HCT116 (cell line): Measurements from ENCODE around the gene MYO1E. TPM values are rescaled to one million over a fixed set of nuclear protein-coding genes. Genes with fewer than 3 reads are reported as not detected.

Experiments
- ATAC-seq: fragments of 200-7000 bp; cut with Tn5 transposase; 2 replicates; pipeline ENCODE4 v1.9.1; 2020; ENCODE audit warnings: mild to moderate bottlenecking, moderate library complexity
- BruUV-seq: library from RNA; stranded (reverse); fragments of 400-500 nt; replicated peaks from 2 replicates; lab custom pipeline; 2021; lab: Mats Ljungman, UMichigan
- CTCF ChIA-PET: fragments of 300-600 bp; sonication (Branson Sonifier 250); formaldehyde crosslinking; loops from one replicate; lab custom pipeline; 2021; ENCODE audit warnings: antibody characterized with exemption; lab: Charles Lee
- POLR2A ChIA-PET: fragments of 300-600, 350-600 bp; sonication (Branson Sonifier 250); formaldehyde crosslinking; loops from one replicate; lab custom pipeline; 2021; ENCODE audit warnings: antibody characterized with exemption; lab: Charles Lee
- RAD21 ChIA-PET, 2 experiments: fragments of 300-600 bp; sonication (Branson Sonifier 250); formaldehyde crosslinking; loops; one replicate each; lab custom pipeline; 2023; ENCODE audit warnings: low total read pairs in 2 of 2; ENCODE audit not compliant: uncharacterized antibody in 2 of 2, unreplicated experiment in 2 of 2, low non-redundant PET in 1 of 2; lab: Charles Lee
- DNase-seq: peaks from one replicate; pipeline ENCODE4 v3.0.0-alpha.2; 2010; ENCODE audit warnings: low read depth, low spot score
- H2AFZ ChIP-seq: fragments of 200-600 bp; shearing (Covaris generic), sonication (generic); 2 replicates; pipeline ENCODE4 v1.6.1; 2017; ENCODE audit warnings: low read depth, mixed run types, mixed read lengths, antibody characterized with exemption, low read length; ENCODE audit not compliant: poor library complexity, severe bottlenecking
- H3K27ac ChIP-seq: 2 replicates; pipeline ENCODE4 v1.5.1; 2012; ENCODE audit warnings: low read depth, low read length
- H3K27me3 ChIP-seq: fragments of 200-600 bp; sonication (generic); 2 replicates; pipeline ENCODE4 v1.6.1; 2016; ENCODE audit warnings: mixed run types, low read length, mixed read lengths; ENCODE audit not compliant: insufficient read depth
- H3K36me3 ChIP-seq, 2 experiments: fragments of 200-500 bp in 1 of 2; fragments of 200-600 bp in 1 of 2; sonication (Bioruptor generic) in 1 of 2; sonication (generic) in 1 of 2; 2 replicates each; pipeline versions ENCODE4 v1.5.1 to v1.6.1; 2014 to 2016; ENCODE audit warnings: low read length in 2 of 2, inconsistent platforms in 1 of 2, mixed read lengths in 1 of 2, mixed run types in 1 of 2; ENCODE audit not compliant: insufficient read depth in 2 of 2, control insufficient read depth in 1 of 2
- H3K4me1 ChIP-seq, 2 experiments: fragments of 200-600 bp in 1 of 2; sonication (generic) in 1 of 2; 2 replicates each; pipeline versions ENCODE4 v1.5.1 to v1.6.1; 2012 to 2017; ENCODE audit warnings: low read length in 2 of 2, inconsistent platforms in 1 of 2, mild to moderate bottlenecking in 1 of 2, mixed read lengths in 1 of 2, mixed run types in 1 of 2, moderate library complexity in 1 of 2; ENCODE audit not compliant: insufficient read depth in 2 of 2, control insufficient read depth in 1 of 2
- H3K4me2 ChIP-seq: fragments of 200-600 bp; sonication (generic); 2 replicates; pipeline ENCODE4 v1.6.1; 2017; ENCODE audit warnings: mixed run types, low read length, mixed read lengths
- H3K4me3 ChIP-seq, 2 experiments: fragments of 200-600 bp in 1 of 2; sonication (generic) in 1 of 2; replicated peaks in 1 of 2; 2 replicates each; pipeline ENCODE4 v1.5.1; 2011 to 2016; ENCODE audit warnings: low read length in 2 of 2, control low read depth in 1 of 2, low read depth in 1 of 2, mild to moderate bottlenecking in 1 of 2, mixed read lengths in 1 of 2, mixed run types in 1 of 2
- H3K79me2 ChIP-seq: fragments of 200-600 bp; sonication (generic); 2 replicates; pipeline ENCODE4 v1.6.1; 2017; ENCODE audit warnings: mild to moderate bottlenecking, mixed run types, low read length, moderate library complexity, mixed read lengths; ENCODE audit not compliant: insufficient read depth
- H3K9ac ChIP-seq: fragments of 200-600 bp; sonication (generic); 2 replicates; pipeline ENCODE4 v1.6.1; 2016; ENCODE audit warnings: low read length, mixed read lengths
- H3K9me2 ChIP-seq: fragments of 200-600 bp; sonication (generic), shearing (Covaris generic); 2 replicates; pipeline ENCODE4 v1.6.1; 2017; ENCODE audit warnings: mixed run types, mild to moderate bottlenecking, moderate library complexity; ENCODE audit not compliant: insufficient read depth
- H3K9me3 ChIP-seq, 2 experiments: fragments of 200-500 bp in 1 of 2; fragments of 200-600 bp in 1 of 2; sonication (Bioruptor generic) in 1 of 2; sonication (generic) in 1 of 2; 2 replicates each; pipeline ENCODE4 v1.6.1; 2014 to 2017; ENCODE audit warnings: low read length in 2 of 2, mixed read lengths in 2 of 2, inconsistent platforms in 1 of 2, low read depth in 1 of 2, mild to moderate bottlenecking in 1 of 2, mixed run types in 1 of 2, moderate library complexity in 1 of 2; ENCODE audit not compliant: control insufficient read depth in 1 of 2, insufficient read depth in 1 of 2
- H4K20me1 ChIP-seq: fragments of 200-600 bp; sonication (generic), shearing (Covaris generic); 2 replicates; pipeline ENCODE4 v1.6.1; 2017; ENCODE audit warnings: mixed run types, mild to moderate bottlenecking, moderate library complexity; ENCODE audit not compliant: insufficient read depth
- ATF3 ChIP-seq: IDR thresholded peaks from 2 replicates; pipeline ENCODE4 v1.6.1; 2012
- CBX3 ChIP-seq: IDR thresholded peaks from 2 replicates; pipeline ENCODE4 v1.6.1; 2012; ENCODE audit warnings: low read depth
- CEBPB ChIP-seq: IDR thresholded peaks from 2 replicates; pipeline ENCODE4 v1.6.1; 2012; ENCODE audit warnings: low read depth
- EGR1 ChIP-seq: IDR thresholded peaks from 2 replicates; pipeline ENCODE4 v1.6.1; 2012; ENCODE audit warnings: low read depth
- EZH2phosphoT487 ChIP-seq: fragments of 200-600 bp; IDR thresholded peaks from 2 replicates; pipeline ENCODE4 v1.6.1; 2018; ENCODE audit warnings: antibody characterized with exemption, borderline replicate concordance
- FOSL1 ChIP-seq: IDR thresholded peaks from 2 replicates; pipeline ENCODE4 v1.6.1; 2012; ENCODE audit warnings: low read depth
- JUND ChIP-seq: IDR thresholded peaks from 2 replicates; pipeline ENCODE4 v1.6.1; 2012
- MAX ChIP-seq: IDR thresholded peaks from 2 replicates; pipeline ENCODE4 v1.6.1; 2012
- POLR2A ChIP-seq: IDR thresholded peaks from 2 replicates; pipeline ENCODE4 v1.7.0; 2011; ENCODE audit warnings: borderline replicate concordance; ENCODE audit not compliant: insufficient read depth, insufficient read length; ENCODE audit errors: extremely low read depth
- POLR2AphosphoS5 ChIP-seq: IDR thresholded peaks from 2 replicates; pipeline ENCODE4 v1.6.1; 2011; ENCODE audit warnings: mild to moderate bottlenecking, low read depth, low read length, moderate library complexity
- RAD21 ChIP-seq: IDR thresholded peaks from 2 replicates; pipeline ENCODE4 v1.6.1; 2012; ENCODE audit warnings: low read depth, mild to moderate bottlenecking
- REST ChIP-seq: IDR thresholded peaks from 2 replicates; pipeline ENCODE4 v1.6.1; 2012; ENCODE audit warnings: low read depth
- SIN3A ChIP-seq: IDR thresholded peaks from 2 replicates; pipeline ENCODE4 v1.6.1; 2012; ENCODE audit warnings: low read depth
- SP1 ChIP-seq: IDR thresholded peaks from 2 replicates; pipeline ENCODE4 v1.6.1; 2012; ENCODE audit warnings: low read depth
- SRF ChIP-seq: IDR thresholded peaks from 2 replicates; pipeline ENCODE4 v1.6.1; 2012; ENCODE audit warnings: low read depth
- TCF7L2 ChIP-seq: IDR thresholded peaks from 2 replicates; pipeline ENCODE4 v1.7.0; 2011; ENCODE audit warnings: borderline replicate concordance, inconsistent platforms; ENCODE audit not compliant: insufficient read depth, insufficient read length; ENCODE audit errors: extremely low read depth
- YY1 ChIP-seq: IDR thresholded peaks from 2 replicates; pipeline ENCODE4 v1.6.1; 2011; ENCODE audit warnings: low read length, low read depth, moderate library complexity, mild to moderate bottlenecking; ENCODE audit not compliant: insufficient replicate concordance; ENCODE audit errors: extremely low read depth
- ZBTB33 ChIP-seq: IDR thresholded peaks from 2 replicates; pipeline ENCODE4 v1.6.1; 2011; ENCODE audit warnings: mild to moderate bottlenecking, low read length, moderate library complexity; ENCODE audit not compliant: insufficient replicate concordance; ENCODE audit errors: extremely low read depth
- ZFX ChIP-seq: fragments of 450-650 bp; IDR thresholded peaks from 2 replicates; pipeline ENCODE4 v1.6.1; 2017
- ZNF274 ChIP-seq: fragments of 200-500 bp; sonication (Bioruptor generic); IDR thresholded peaks from 2 replicates; pipeline ENCODE4 v1.6.1; 2014; ENCODE audit warnings: mild to moderate bottlenecking, low read depth, low read length, inconsistent platforms
- intact Hi-C: fragments of 100-400 bp; cut with micrococcal nuclease; formaldehyde crosslinking; loops from 2 replicates; pipeline ENCODE4 v1.10.0; 2022
- total RNA-seq: library from RNA; stranded (reverse); gene quantifications from one replicate; pipeline ENCODE4 v1.2.1, GENCODE V29; 2021; ENCODE audit not compliant: unreplicated experiment

MYO1E gene
- total RNA-seq, 1 experiment from 2014 or later, result 182 TPM

GRCh38 chr15:59251001-59251845, 121.4 kb downstream of the MYO1E start:
- Histone ChIP-seq H3K9ac (no peak overlapping the region), H3K27ac (no peak overlapping the region), H3K79me2 (peaks cover 4% of the 10 kb centered on the region; the same call in 1 of the 2 replicates), H3K9me3 (no peaks in the 10 kb centered on the region), H3K9me2 (no peaks in the 10 kb centered on the region), H3K27me3 (no peaks in the 10 kb centered on the region), H3K4me3 (no peak overlapping the region)
- ATAC-seq, result no peak
- ChIA-PET POLR2A (no interaction called here), CTCF (no interaction called here)
- BruUV-seq, result no TSS peak
- DNase-seq, result no peak
- TF ChIP-seq YY1 (no peak), SIN3A (no peak), ZNF274 (no peak), RAD21 (no peak), EZH2phosphoT487 (no peak), EGR1 (no peak), SRF (no peak), TCF7L2 (no peak), CEBPB (no peak), REST (no peak), CBX3 (no peak), ZFX (no peak), ZBTB33 (no peak), POLR2A (no peak), JUND (no peak), FOSL1 (no peak), SP1 (no peak), ATF3 (no peak), MAX (no peak), POLR2AphosphoS5 (no peak)
- TF ChIP-seq, all 23 proteins: peak for 0
- Histone ChIP-seq H3K36me3 (0 out of 4 replicates have a peak, but pooled peaks cover 0 to 10% of the 10 kb centered on the region in 2 experiments), H2AFZ (no peak overlapping the region), H4K20me1 (no peaks in the 10 kb centered on the region), H3K4me2 (no peak overlapping the region), H3K4me1 (peaks cover 11 to 32% of the 10 kb centered on the region in 2 experiments)
- RAD21 ChIA-PET, result no interaction called here
- intact Hi-C loops, result no loop called here
